ENCODE data around the gene DDX23.

Gene DDX23

GRCh38 chr12:48822139-48822538 lies 29.8 kb downstream of the DDX23 start:
- no peak for DNase-seq

GRCh38 chr12:48819986-48820725 lies 31.8 kb downstream of the DDX23 start:
- DNase-seq: no peak

- peak; percentile 51 for DNase-seq
Observed at GRCh38 chr12:48818831-48819590, 33.0 kb downstream of the DDX23 start.

GRCh38 chr12:48817873-48818830 lies 33.8 kb downstream of the DDX23 start, which contains the start of gene CACNB3:
Gene CACNB3, plus strand, starts transcription at chr12:48818496. Its CDS starts 434 bp downstream, at chr12:48818930.
- peak; percentile 80 for DNase-seq

- no peak for DNase-seq
Observed at GRCh38 chr12:48816143-48816854, 35.7 kb downstream of the DDX23 start.

GRCh38 chr12:48815126-48816110 lies 36.5 kb downstream of the DDX23 start:
- peak; percentile 62 for DNase-seq

GRCh38 chr12:48814262-48815125 lies 37.5 kb downstream of the DDX23 start:
- peak; percentile 86 for DNase-seq

GRCh38 chr12:48813465-48814261 lies 38.3 kb downstream of the DDX23 start:
- no peak for DNase-seq

GRCh38 chr12:48812389-48812788 lies 39.6 kb downstream of the DDX23 start:
- DNase-seq: no peak

GRCh38 chr12:48811437-48812090 lies 40.4 kb downstream of the DDX23 start:
- no peak for DNase-seq

- DNase-seq: no peak
Observed at GRCh38 chr12:48810903-48811431, 41.0 kb downstream of the DDX23 start.

GRCh38 chr12:48807981-48808380 lies 44.0 kb downstream of the DDX23 start:
- no peak for DNase-seq

GRCh38 chr12:48803675-48804074 lies 48.3 kb downstream of the DDX23 start:
- no peak for DNase-seq

GRCh38 chr12:48800971-48801370 lies 51.0 kb downstream of the DDX23 start:
- no peak for DNase-seq

GRCh38 chr12:48800457-48800856 lies 51.5 kb downstream of the DDX23 start:
- DNase-seq: no peak

GRCh38 chr12:48796976-48797375 lies 55.0 kb downstream of the DDX23 start:
- DNase-seq: no peak

GRCh38 chr12:48795550-48796455 lies 56.2 kb downstream of the DDX23 start:
- DNase-seq: peak; percentile 78
